H9 (cell line): ENCODE results near the gene RFFL. TPM values are rescaled to one million over a fixed set of nuclear protein-coding genes. Genes with fewer than 3 reads are reported as not detected.

Source experiments
- DNase-seq: peaks from one replicate; pipeline ENCODE4 v3.0.0-alpha.2; 2017
- H2AFZ ChIP-seq: one replicate; pipeline ENCODE4 v1.6.1; 2013; ENCODE audit warnings: mild to moderate bottlenecking, low read length, control low read depth, moderate library complexity
- H2AK5ac ChIP-seq: 2 replicates; pipeline ENCODE4 v1.6.1; 2013; ENCODE audit warnings: low read length, control low read depth, mixed read lengths; ENCODE audit not compliant: insufficient read length
- H2BK120ac ChIP-seq: one replicate; pipeline ENCODE4 v1.6.1; 2013; ENCODE audit warnings: low read depth, mild to moderate bottlenecking, low read length, control low read depth, inconsistent platforms; ENCODE audit not compliant: poor library complexity, severe bottlenecking
- H2BK12ac ChIP-seq: 2 replicates; pipeline ENCODE4 v1.6.1; 2013; ENCODE audit warnings: low read length, control low read depth, mixed read lengths, low read depth; ENCODE audit not compliant: insufficient read length
- H2BK15ac ChIP-seq: 2 replicates; pipeline ENCODE4 v1.6.1; 2013; ENCODE audit warnings: low read depth, low read length, control low read depth
- H2BK20ac ChIP-seq: one replicate; pipeline ENCODE4 v1.6.1; 2013; ENCODE audit warnings: low read depth, mild to moderate bottlenecking, low read length, control low read depth, inconsistent platforms; ENCODE audit not compliant: poor library complexity, severe bottlenecking
- H2BK5ac ChIP-seq: 2 replicates; pipeline ENCODE4 v1.6.1; 2013; ENCODE audit warnings: low read length, control low read depth, mixed read lengths; ENCODE audit not compliant: insufficient read length
- H3K14ac ChIP-seq: 2 replicates; pipeline ENCODE4 v1.6.1; 2013; ENCODE audit warnings: low read length, control low read depth; ENCODE audit not compliant: insufficient read depth
- H3K18ac ChIP-seq: 2 replicates; pipeline ENCODE4 v1.6.1; 2013; ENCODE audit warnings: low read depth, mild to moderate bottlenecking, mixed read lengths, low read length, control low read depth; ENCODE audit not compliant: insufficient read length
- H3K23ac ChIP-seq: 2 replicates; pipeline ENCODE4 v1.6.1; 2013; ENCODE audit warnings: low read length, control low read depth, mixed read lengths, low read depth; ENCODE audit not compliant: insufficient read length
- H3K23me2 ChIP-seq: 2 replicates; pipeline ENCODE4 v1.6.1; 2013; ENCODE audit warnings: low read depth, mild to moderate bottlenecking, mixed read lengths, low read length, control low read depth; ENCODE audit not compliant: insufficient read length, poor library complexity, severe bottlenecking
- H3K27ac ChIP-seq: 2 replicates; pipeline ENCODE4 v1.5.1; 2013; ENCODE audit warnings: low read length, control low read depth, mixed read lengths, low read depth; ENCODE audit not compliant: insufficient read length
- H3K27me3 ChIP-seq: 2 replicates; pipeline ENCODE4 v1.6.1; 2013; ENCODE audit warnings: low read length, control low read depth, inconsistent platforms; ENCODE audit not compliant: insufficient read depth
- H3K4ac ChIP-seq: 2 replicates; pipeline ENCODE4 v1.6.1; 2013; ENCODE audit warnings: low read depth, mild to moderate bottlenecking, control low read depth, inconsistent platforms, low read length, moderate library complexity
- H3K4me1 ChIP-seq: 2 replicates; pipeline ENCODE4 v1.6.1; 2013; ENCODE audit warnings: low read length, control low read depth, inconsistent platforms; ENCODE audit not compliant: insufficient read depth
- H3K4me2 ChIP-seq: 2 replicates; pipeline ENCODE4 v1.6.1; 2013; ENCODE audit warnings: low read length, control low read depth, mixed read lengths; ENCODE audit not compliant: insufficient read length, insufficient read depth
- H3K56ac ChIP-seq: 2 replicates; pipeline ENCODE4 v1.6.1; 2013; ENCODE audit warnings: low read depth, mild to moderate bottlenecking, mixed read lengths, low read length, control low read depth; ENCODE audit not compliant: insufficient read length
- H3K79me1 ChIP-seq: 2 replicates; pipeline ENCODE4 v1.6.1; 2013; ENCODE audit warnings: low read depth, mild to moderate bottlenecking, moderate library complexity, low read length, control low read depth, inconsistent platforms; ENCODE audit not compliant: insufficient read depth, poor library complexity, severe bottlenecking
- H3K79me2 ChIP-seq: 2 replicates; pipeline ENCODE4 v1.6.1; 2013; ENCODE audit warnings: low read length, control low read depth, inconsistent platforms; ENCODE audit not compliant: insufficient read depth
- H3K9ac ChIP-seq: 2 replicates; pipeline ENCODE4 v1.6.1; 2013; ENCODE audit warnings: low read length, control low read depth, mixed read lengths; ENCODE audit not compliant: insufficient read length; ENCODE audit errors: extremely low read depth
- H3K9me3 ChIP-seq: one replicate; pipeline ENCODE4 v1.6.1; 2013; ENCODE audit warnings: low read depth, low read length, inconsistent platforms; ENCODE audit not compliant: control insufficient read depth
- H3T11ph ChIP-seq: one replicate; pipeline ENCODE4 v1.6.1; 2013; ENCODE audit warnings: mild to moderate bottlenecking, low read length, control low read depth, inconsistent platforms
- H4K20me1 ChIP-seq: one replicate; pipeline ENCODE4 v1.6.1; 2013; ENCODE audit not compliant: control insufficient read depth, insufficient read length, insufficient read depth
- H4K5ac ChIP-seq: 2 replicates; pipeline ENCODE4 v1.6.1; 2013; ENCODE audit warnings: low read depth, mild to moderate bottlenecking, mixed read lengths, low read length, control low read depth; ENCODE audit not compliant: insufficient read length
- H4K8ac ChIP-seq: replicated peaks from 2 replicates; pipeline ENCODE4 v1.6.1; 2013; ENCODE audit warnings: low read length, control low read depth, mixed read lengths, low read depth; ENCODE audit not compliant: insufficient read length
- H4K91ac ChIP-seq: 2 replicates; pipeline ENCODE4 v1.6.1; 2013; ENCODE audit warnings: low read depth, mild to moderate bottlenecking, moderate library complexity, mixed read lengths, low read length, control low read depth; ENCODE audit not compliant: insufficient read length
- H3K27ac Mint-ChIP-seq, 3 experiments: 2 replicates in 2 of 3; 3 replicates in 1 of 3; pipeline ENCODE4 v1.8.0; 2020 to 2021; ENCODE audit warnings: mixed read lengths in 3 of 3, mild to moderate bottlenecking in 1 of 3, moderate library complexity in 1 of 3
- H3K27me3 Mint-ChIP-seq: 2 replicates; pipeline ENCODE4 v1.8.0; 2021; ENCODE audit warnings: low read depth, mild to moderate bottlenecking, moderate library complexity, mixed read lengths
- H3K36me3 Mint-ChIP-seq, 3 experiments: 2 replicates in 2 of 3; 3 replicates in 1 of 3; pipeline ENCODE4 v1.8.0; 2020 to 2021; ENCODE audit warnings: low read depth in 3 of 3, mixed read lengths in 3 of 3; ENCODE audit not compliant: insufficient read depth in 1 of 3
- H3K4me1 Mint-ChIP-seq, 2 experiments: 2 replicates each; pipeline ENCODE4 v1.8.0; 2020; ENCODE audit warnings: mixed read lengths in 2 of 2
- H3K4me3 Mint-ChIP-seq, 2 experiments: 2 replicates in 1 of 2; 3 replicates in 1 of 2; pipeline ENCODE4 v1.8.0; 2020 to 2021; ENCODE audit warnings: mild to moderate bottlenecking in 2 of 2, mixed read lengths in 2 of 2, moderate library complexity in 1 of 2
- H3K9me3 Mint-ChIP-seq, 2 experiments: 2 replicates in 1 of 2; 3 replicates in 1 of 2; pipeline ENCODE4 v1.8.0; 2020; ENCODE audit warnings: mild to moderate bottlenecking in 2 of 2, mixed read lengths in 2 of 2, moderate library complexity in 1 of 2
- WGBS: extraction: QIAGEN DNeasy Blood & Tissue Kit; methylation state at CpG from one replicate; pipeline ENCODE4 v1.1.7; 2013; ENCODE audit warnings: missing lambda C conversion rate, low lambda C conversion rate, mixed read lengths; ENCODE audit not compliant: insufficient read length; ENCODE audit errors: extremely low coverage; 5-methylcytosine and 5-hydroxymethylcytosine counted together
- total RNA-seq: library from RNA; stranded (reverse); gene quantifications from 2 replicates; pipeline ENCODE4 v1.2.1, GENCODE V29; 2021
- TF ChIP-seq, protein P1 (sequence below): fragments of 200-600 bp; sonication (generic); conservative IDR thresholded peaks from 3 replicates; pipeline ENCODE4 v1.8.0; 2021; ENCODE audit warnings: antibody characterized with exemption, mild to moderate bottlenecking

RFFL gene
- total RNA-seq, 1 experiment from 2014 or later: 21.1 TPM

DNA sequence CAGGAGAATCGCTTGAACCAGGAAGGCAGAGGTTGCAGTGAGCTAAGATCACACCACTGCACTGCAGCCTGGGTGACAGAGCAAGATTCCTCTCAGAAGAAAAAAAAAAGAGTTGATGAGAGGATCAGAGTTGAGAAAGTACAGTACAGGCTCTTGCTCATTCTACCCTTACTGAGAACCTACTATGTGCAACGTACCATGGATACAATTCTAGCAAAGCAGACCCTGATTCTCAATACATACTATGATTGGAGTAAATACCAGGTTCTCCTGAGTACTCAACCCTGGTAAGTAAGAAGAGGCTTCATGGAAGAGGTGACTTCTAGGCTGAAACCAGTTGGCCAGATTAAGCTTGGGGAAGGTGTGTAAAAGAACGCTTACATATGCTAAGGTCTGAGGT is 1.2 kb downstream of the RFFL start:
- Mint-ChIP-seq H3K36me3 (no peaks in the 10 kb centered on the region; a peak in 3 of 7 replicates), H3K4me1 (peaks cover 34 to 39% of the 10 kb centered on the region in 2 experiments), H3K27ac (no peak overlapping the region), H3K4me3 (no peak overlapping the region), H3K9me3 (no peaks in the 10 kb centered on the region), H3K27me3 (no peaks in the 10 kb centered on the region)
- no peak overlapping the region for H3K23ac ChIP-seq
- no peaks in the 10 kb centered on the region for H3K79me1 ChIP-seq
- TF ChIP-seq, protein P1, sequence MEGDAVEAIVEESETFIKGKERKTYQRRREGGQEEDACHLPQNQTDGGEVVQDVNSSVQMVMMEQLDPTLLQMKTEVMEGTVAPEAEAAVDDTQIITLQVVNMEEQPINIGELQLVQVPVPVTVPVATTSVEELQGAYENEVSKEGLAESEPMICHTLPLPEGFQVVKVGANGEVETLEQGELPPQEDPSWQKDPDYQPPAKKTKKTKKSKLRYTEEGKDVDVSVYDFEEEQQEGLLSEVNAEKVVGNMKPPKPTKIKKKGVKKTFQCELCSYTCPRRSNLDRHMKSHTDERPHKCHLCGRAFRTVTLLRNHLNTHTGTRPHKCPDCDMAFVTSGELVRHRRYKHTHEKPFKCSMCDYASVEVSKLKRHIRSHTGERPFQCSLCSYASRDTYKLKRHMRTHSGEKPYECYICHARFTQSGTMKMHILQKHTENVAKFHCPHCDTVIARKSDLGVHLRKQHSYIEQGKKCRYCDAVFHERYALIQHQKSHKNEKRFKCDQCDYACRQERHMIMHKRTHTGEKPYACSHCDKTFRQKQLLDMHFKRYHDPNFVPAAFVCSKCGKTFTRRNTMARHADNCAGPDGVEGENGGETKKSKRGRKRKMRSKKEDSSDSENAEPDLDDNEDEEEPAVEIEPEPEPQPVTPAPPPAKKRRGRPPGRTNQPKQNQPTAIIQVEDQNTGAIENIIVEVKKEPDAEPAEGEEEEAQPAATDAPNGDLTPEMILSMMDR: no peak
- H3K23me2 ChIP-seq: no peaks in the 10 kb centered on the region
- no peak for DNase-seq
- no peak overlapping the region for H3T11ph ChIP-seq
- no peak overlapping the region for H2BK5ac ChIP-seq
- no peak overlapping the region for H4K8ac ChIP-seq
- no peaks in the 10 kb centered on the region for H4K20me1 ChIP-seq
- no peak overlapping the region for H3K56ac ChIP-seq
- no peak overlapping the region for H2BK15ac ChIP-seq
- no peak overlapping the region for H3K27ac ChIP-seq
- H3K27me3 ChIP-seq: no peaks in the 10 kb centered on the region
- no peaks in the 10 kb centered on the region; the same call in 1 of the 2 replicates for H3K4me1 ChIP-seq
- no peak overlapping the region for H2AK5ac ChIP-seq
- no peak overlapping the region for H4K91ac ChIP-seq
- no peak overlapping the region for H3K18ac ChIP-seq
- WGBS: no CpG with 5 or more reads among the region's 3 CpGs
- no peak overlapping the region for H2BK20ac ChIP-seq
- H3K9me3 ChIP-seq: no peaks in the 10 kb centered on the region
- no peak overlapping the region for H2BK120ac ChIP-seq
- H3K14ac ChIP-seq: no peak overlapping the region
- no peak overlapping the region for H2AFZ ChIP-seq
- no peak overlapping the region for H4K5ac ChIP-seq
- H2BK12ac ChIP-seq: no peak overlapping the region
- no peak overlapping the region for H3K4me2 ChIP-seq
- H3K9ac ChIP-seq: no peak overlapping the region
- no peak overlapping the region for H3K4ac ChIP-seq
- no peaks in the 10 kb centered on the region for H3K79me2 ChIP-seq
